Natural killer cell (primary cell): Measurements from ENCODE around the gene NCAM1. TPM values are rescaled to one million over a fixed set of nuclear protein-coding genes. Genes with fewer than 3 reads are reported as not detected.
"Not testable (repeated sequence)": the region's sequence is repeated elsewhere in the genome, so short reads cannot be mapped to it uniquely, and the experiment has no call there.

ENCODE experiments used
- ATAC-seq, 3 donors: fragments of 150-1000 bp in 2 of 3; fragments of 200-7000 bp in 1 of 3; cut with Tn5 transposase; 1 replicate in 1 of 3; 2 replicates in 2 of 3; pipeline ENCODE4 v1.10.0; 2021; ENCODE audit warnings: mild to moderate bottlenecking in 2 of 3, moderate library complexity in 2 of 3
- DNase-seq, 2 donors: peaks; one replicate each; pipeline versions ENCODE4 v3.0.0 to v3.0.0-alpha.2; 2013 to 2021; ENCODE audit warnings: mixed read lengths in 1 of 2
- H3K27ac ChIP-seq: one replicate; pipeline ENCODE4 v1.5.1; 2013; ENCODE audit warnings: mild to moderate bottlenecking, low read length
- H3K27me3 ChIP-seq: one replicate; pipeline ENCODE4 v1.6.1; 2013; ENCODE audit warnings: low read length; ENCODE audit not compliant: control insufficient read depth, insufficient read depth
- H3K36me3 ChIP-seq: one replicate; pipeline ENCODE4 v1.6.1; 2013; ENCODE audit warnings: low read length; ENCODE audit not compliant: control insufficient read depth, insufficient read depth
- H3K4me1 ChIP-seq: one replicate; pipeline ENCODE4 v1.6.1; 2013; ENCODE audit warnings: low read length; ENCODE audit not compliant: control insufficient read depth, insufficient read depth
- H3K4me3 ChIP-seq: one replicate; pipeline ENCODE4 v1.5.1; 2013; ENCODE audit warnings: low read length
- H3K9me3 ChIP-seq: one replicate; pipeline ENCODE4 v1.6.1; 2013; ENCODE audit warnings: low read length; ENCODE audit not compliant: control insufficient read depth, insufficient read depth
- H3K27ac Mint-ChIP-seq, 2 donors: one replicate each; pipeline ENCODE4 v1.8.0; 2022; ENCODE audit warnings: mild to moderate bottlenecking in 2 of 2, mixed read lengths in 2 of 2, moderate library complexity in 1 of 2
- H3K27me3 Mint-ChIP-seq, 2 donors: one replicate each; pipeline ENCODE4 v1.8.0; 2022; ENCODE audit warnings: low read depth in 2 of 2, mixed read lengths in 2 of 2
- H3K36me3 Mint-ChIP-seq: one replicate; pipeline ENCODE4 v1.8.0; 2022; ENCODE audit warnings: mixed read lengths
- H3K4me1 Mint-ChIP-seq, 2 donors: one replicate each; pipeline ENCODE4 v1.8.0; 2022; ENCODE audit warnings: mixed read lengths in 2 of 2
- H3K4me3 Mint-ChIP-seq: one replicate; pipeline ENCODE4 v1.8.0; 2022; ENCODE audit warnings: mild to moderate bottlenecking, moderate library complexity, mixed read lengths
- H3K9me3 Mint-ChIP-seq, 2 donors: one replicate each; pipeline ENCODE4 v1.8.0; 2022; ENCODE audit warnings: mixed read lengths in 2 of 2
- CTCF ChIP-seq: fragments of 200-600 bp; IDR thresholded peaks from one replicate; pipeline ENCODE4 v1.8.0; 2022; ENCODE audit warnings: antibody characterized with exemption
- WGBS: methylation state at CpG from one replicate; pipeline ENCODE4 v1.1.7; 2013; ENCODE audit warnings: missing lambda C conversion rate; ENCODE audit not compliant: insufficient coverage; 5-methylcytosine and 5-hydroxymethylcytosine counted together
- intact Hi-C: fragments of 100-400 bp; cut with micrococcal nuclease; formaldehyde crosslinking; loops from one replicate; pipeline ENCODE4 v1.14.2; 2022
- total RNA-seq, 4 donors: library from RNA; stranded (reverse); fragments of 120-200 nt in 1 of 4; gene quantifications; one replicate each; pipeline versions ENCODE4 v1.2.3 to v1.2.4, GENCODE V29; 2013 to 2022

Gene NCAM1
- total RNA-seq, 3 donors from 2014 or later (not counting 1 experiment from before 2014, with no cell fraction given), result 129 to 208 (median 187) TPM

- no peak overlapping the region for H3K27ac Mint-ChIP-seq
Measured at GRCh38 chr11:113046866-113047265, 85.6 kb downstream of the NCAM1 start.

GRCh38 chr11:113048820-113049768 lies 87.9 kb downstream of the NCAM1 start:
- ATAC-seq, result no peak
- 96% methylated on average over 3 of the region's 3 CpGs for WGBS
- intact Hi-C loops, result no loop called here
- peaks cover 0 to 4% of the 10 kb centered on the region in 2 donors for H3K9me3 Mint-ChIP-seq
- H3K36me3 ChIP-seq, result no peaks in the 10 kb centered on the region
- H3K36me3 Mint-ChIP-seq, result no peaks in the 10 kb centered on the region
- H3K27ac Mint-ChIP-seq, result no peak overlapping the region
- no peak for DNase-seq
- peaks cover 4% of the 10 kb centered on the region for H3K9me3 ChIP-seq
- H3K4me1 ChIP-seq, result no peaks in the 10 kb centered on the region
- H3K27ac ChIP-seq, result no peak overlapping the region
- no peak for TF ChIP-seq CTCF
- peaks cover 21 to 33% of the 10 kb centered on the region in 2 donors for H3K4me1 Mint-ChIP-seq
- no peaks in the 10 kb centered on the region for H3K27me3 Mint-ChIP-seq
- H3K4me3 Mint-ChIP-seq, result no peak overlapping the region
- H3K4me3 ChIP-seq, result no peak overlapping the region
- H3K27me3 ChIP-seq, result no peaks in the 10 kb centered on the region

More at GRCh38 chr11:113046866-113047265, 85.6 kb downstream of the NCAM1 start:
- H3K27me3 Mint-ChIP-seq, result no peaks in the 10 kb centered on the region
- Histone ChIP-seq H3K27me3 (no peaks in the 10 kb centered on the region), H3K36me3 (no peaks in the 10 kb centered on the region), H3K4me3 (no peak overlapping the region), H3K9me3 (peaks cover 4% of the 10 kb centered on the region), H3K4me1 (no peaks in the 10 kb centered on the region), H3K27ac (no peak overlapping the region)
- intact Hi-C loops, result no loop called here
- no peak for TF ChIP-seq CTCF
- ATAC-seq, result no peak
- no peaks in the 10 kb centered on the region for H3K36me3 Mint-ChIP-seq
- H3K4me3 Mint-ChIP-seq, result no peak overlapping the region
- peaks cover 33 to 37% of the 10 kb centered on the region in 2 donors for H3K4me1 Mint-ChIP-seq
- peaks cover 0 to 4% of the 10 kb centered on the region in 2 donors for H3K9me3 Mint-ChIP-seq
- 72% methylated on average over 1 of the region's 2 CpGs for WGBS
- DNase-seq, result no peak

GRCh38 chr11:113053042-113053441 lies 91.8 kb downstream of the NCAM1 start:
- H3K4me1 Mint-ChIP-seq, result peaks cover 15 to 26% of the 10 kb centered on the region in 2 donors
- DNase-seq, H3K27ac ChIP-seq, H3K4me1 ChIP-seq, H3K36me3 ChIP-seq, H3K27ac Mint-ChIP-seq, H3K9me3 ChIP-seq, H3K36me3 Mint-ChIP-seq, H3K27me3 ChIP-seq, H3K9me3 Mint-ChIP-seq, intact Hi-C loops, H3K4me3 Mint-ChIP-seq, ATAC-seq, H3K4me3 ChIP-seq, H3K27me3 Mint-ChIP-seq: not testable (repeated sequence)
- WGBS, result 100% methylated on average over 2 of the region's 2 CpGs

- Mint-ChIP-seq H3K4me1 (peaks cover 4 to 6% of the 10 kb centered on the region in 2 donors), H3K36me3 (no peaks in the 10 kb centered on the region), H3K27me3 (no peaks in the 10 kb centered on the region), H3K4me3 (no peak overlapping the region), H3K27ac (no peak overlapping the region), H3K9me3 (no peaks in the 10 kb centered on the region)
- Histone ChIP-seq H3K27me3 (no peaks in the 10 kb centered on the region), H3K4me3 (no peak overlapping the region), H3K36me3 (peaks cover 5% of the 10 kb centered on the region), H3K27ac (no peak overlapping the region), H3K9me3 (no peaks in the 10 kb centered on the region), H3K4me1 (no peaks in the 10 kb centered on the region)
- intact Hi-C loops, result no loop called here
- ATAC-seq, result no peak
- TF ChIP-seq CTCF, result no peak
- DNase-seq, result no peak
- WGBS, result 80% methylated on average over 2 of the region's 2 CpGs
Measured at GRCh38 chr11:113057038-113057437, 95.8 kb downstream of the NCAM1 start.
